GM10847 (cell line): ENCODE results near the gene RRP1.

Experiments used
- POLR2A ChIP-seq: IDR thresholded peaks from 2 replicates; pipeline ENCODE4 v1.6.1; 2011; ENCODE audit not compliant: insufficient read length; ENCODE audit errors: extremely low read depth

RRP1 gene

GRCh38 chr21:43789276-43790009 is at the start of gene RRP1:
Gene RRP1, plus strand, starts transcription at chr21:43789577. Its CDS starts 53 bp downstream, at chr21:43789630.
- peak; percentile 84 for TF ChIP-seq POLR2A

GRCh38 chr21:43739621-43740435 is 49.5 kb upstream of the RRP1 start:
- no peak for TF ChIP-seq POLR2A

- no peak for TF ChIP-seq POLR2A
Measured at GRCh38 chr21:43740497-43741156, 48.8 kb upstream of the RRP1 start.

GRCh38 chr21:43741423-43742096 is 47.8 kb upstream of the RRP1 start:
- no peak for TF ChIP-seq POLR2A

GRCh38 chr21:43743947-43744346 is 45.4 kb upstream of the RRP1 start:
- TF ChIP-seq POLR2A: no peak

- no peak for TF ChIP-seq POLR2A
Measured at GRCh38 chr21:43744725-43745124, 44.7 kb upstream of the RRP1 start.

GRCh38 chr21:43745772-43746517 is 43.4 kb upstream of the RRP1 start:
- no peak for TF ChIP-seq POLR2A

- TF ChIP-seq POLR2A: no peak
Measured at GRCh38 chr21:43748622-43749021, 40.8 kb upstream of the RRP1 start.

GRCh38 chr21:43749651-43750262 is 39.6 kb upstream of the RRP1 start:
- no peak for TF ChIP-seq POLR2A

- TF ChIP-seq POLR2A: no peak
Measured at GRCh38 chr21:43750339-43751033, 38.9 kb upstream of the RRP1 start.

GRCh38 chr21:43751955-43752591 is 37.3 kb upstream of the RRP1 start:
- TF ChIP-seq POLR2A: no peak

- TF ChIP-seq POLR2A: peak; percentile 12
Measured at GRCh38 chr21:43752758-43753438, 36.5 kb upstream of the RRP1 start.

GRCh38 chr21:43753439-43753799 is 36.0 kb upstream of the RRP1 start:
- TF ChIP-seq POLR2A: no peak
